AG08396 (cell line): Measurements from ENCODE around the gene CROCC2.

ENCODE experiments used
- DNase-seq: peaks from one replicate; pipeline ENCODE4 v3.0.0; 2012; ENCODE audit warnings: low spot score, mixed read lengths

CROCC2 gene

GRCh38 chr2:241038374-241039180, 132.4 kb downstream of the CROCC2 start:
- DNase-seq: no peak

DNA sequence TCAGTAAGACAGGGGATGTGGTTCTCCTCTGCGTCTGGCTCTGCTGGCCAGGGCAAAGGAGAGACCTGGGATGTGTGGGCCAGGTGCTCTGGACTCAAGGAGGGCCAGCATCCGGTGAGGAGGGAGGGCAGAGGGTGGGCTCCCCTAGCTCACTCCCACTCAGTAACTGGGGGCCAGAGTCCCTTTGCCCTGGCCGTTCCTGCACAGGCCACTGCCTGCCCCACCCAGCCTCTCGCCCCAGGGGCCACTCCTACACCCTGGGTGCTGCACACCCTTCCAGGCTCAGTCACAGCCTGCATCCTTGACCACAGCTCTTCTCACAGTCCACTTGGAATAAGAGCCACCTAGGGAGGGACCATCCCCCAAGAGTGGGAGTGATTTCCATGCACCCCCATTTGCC, 133.3 kb downstream of the CROCC2 start:
- no peak for DNase-seq

DNA sequence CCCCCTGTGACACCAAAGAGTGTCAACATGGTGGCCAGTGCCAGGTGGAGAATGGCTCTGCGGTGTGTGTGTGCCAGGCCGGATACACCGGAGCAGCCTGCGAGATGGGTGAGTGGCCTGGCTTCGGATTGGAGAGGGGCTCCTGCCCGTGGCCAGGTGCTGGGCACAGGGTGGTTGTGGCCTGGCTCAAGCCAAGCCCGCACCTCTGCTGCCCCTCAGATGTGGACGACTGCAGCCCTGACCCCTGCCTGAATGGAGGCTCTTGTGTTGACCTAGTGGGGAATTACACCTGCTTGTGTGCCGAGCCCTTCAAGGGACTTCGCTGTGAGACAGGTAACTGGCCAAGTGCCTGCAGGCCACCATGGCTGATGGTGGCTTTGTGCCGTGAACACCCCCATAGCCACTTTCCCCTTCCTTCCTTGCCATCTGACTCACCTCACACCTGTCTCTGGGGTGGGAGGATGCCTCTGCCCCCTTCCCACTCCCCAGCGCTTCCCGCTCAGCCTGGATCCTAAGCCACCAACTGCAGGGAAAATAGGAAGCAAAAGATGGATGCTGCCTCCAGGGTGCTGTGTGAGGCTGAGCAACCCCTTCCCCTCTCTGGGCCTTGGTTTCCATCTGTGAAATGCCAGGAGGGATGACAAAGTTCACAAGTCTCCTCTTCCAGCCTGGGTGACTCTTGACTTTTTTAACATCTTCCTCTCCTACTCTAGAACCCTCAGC, 134.1 kb downstream of the CROCC2 start:
- no peak for DNase-seq

DNA sequence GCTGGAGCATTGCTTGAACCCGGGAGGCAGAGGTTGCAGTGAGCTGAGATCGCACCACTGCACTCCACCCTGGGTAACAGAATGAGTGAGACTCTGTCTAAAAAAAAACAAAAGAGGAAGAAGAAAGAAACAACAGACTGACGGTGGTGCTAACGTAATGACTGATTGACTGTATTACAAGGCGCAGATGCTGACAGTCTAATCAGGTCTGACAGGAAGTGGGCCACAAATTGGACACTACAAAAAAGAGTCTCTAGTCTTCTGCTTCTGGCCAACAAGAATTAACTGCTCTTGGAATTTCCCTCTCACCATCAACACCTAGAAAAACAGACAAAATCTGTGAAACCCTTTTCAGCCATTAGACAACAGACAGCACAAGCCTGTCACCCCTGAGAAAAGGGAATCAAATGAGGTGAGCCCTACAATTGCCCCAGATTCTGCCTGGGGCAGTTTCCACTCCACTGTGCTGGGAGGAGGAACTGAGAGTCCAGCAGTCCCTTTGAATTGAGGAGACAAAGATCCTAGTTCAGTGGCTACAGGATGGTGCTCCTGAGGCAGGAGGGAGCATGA, 135.5 kb downstream of the CROCC2 start:
- DNase-seq: no peak
